Motor neuron (in vitro differentiated cells): ENCODE measurements around the gene PHGDH. TPM values are rescaled to one million over a fixed set of nuclear protein-coding genes. Genes with fewer than 3 reads are reported as not detected.

Experiments
- ATAC-seq, 8 experiments: fragments of 200-7000 bp; cut with Tn5 transposase; replicated peaks in 6 of 8; 2 replicates each; pipeline ENCODE4 v1.8.0; 2021; ENCODE audit warnings: mild to moderate bottlenecking in 8 of 8, moderate library complexity in 8 of 8
- H3K27ac ChIP-seq, 2 donors: fragments of 250-450 bp; sonication (Bioruptor Pico); 2 replicates each; pipeline ENCODE4 v1.9.0; 2021; ENCODE audit warnings: antibody characterized with exemption in 2 of 2, mild to moderate bottlenecking in 2 of 2, moderate library complexity in 1 of 2
- H3K4me1 ChIP-seq, 2 donors: fragments of 250-450 bp; sonication (Bioruptor Pico); replicated peaks in 1 of 2; 2 replicates each; pipeline ENCODE4 v1.6.1; 2021; ENCODE audit warnings: antibody characterized with exemption in 2 of 2, mild to moderate bottlenecking in 2 of 2, moderate library complexity in 1 of 2
- H3K4me3 ChIP-seq, 5 donors: fragments of 250-450 bp; sonication (Bioruptor Pico); 2 replicates each; pipeline ENCODE4 v1.9.0; 2021; ENCODE audit warnings: antibody characterized with exemption in 5 of 5, mild to moderate bottlenecking in 5 of 5, moderate library complexity in 4 of 5
- WGBS, 10 experiments: fragments of 450-650 bp; shearing (Covaris generic); methylation state at CpG; one replicate each; pipeline ENCODE4 v1.0.0; 2022; 5-methylcytosine and 5-hydroxymethylcytosine counted together
- in situ Hi-C, 9 experiments: fragments of 400-800 bp; cut with MboI; loops; one replicate each; pipeline ENCODE4 v1.15.0; 2021; ENCODE audit warnings: low sequenced_read_pairs in 9 of 9, low pct_unique_long_range_greater_than_20kb in 2 of 9; ENCODE audit not compliant: unreplicated experiment in 9 of 9
- total RNA-seq, 8 experiments: library from RNA; unstranded; fragments of 300-600 nt; gene quantifications; 2 replicates each; pipeline versions ENCODE4 v1.2.3 to v1.2.4, GENCODE V29; 2022

PHGDH gene
- total RNA-seq, 8 experiments from 2014 or later: 39.6 to 288 (median 175) TPM

DNA sequence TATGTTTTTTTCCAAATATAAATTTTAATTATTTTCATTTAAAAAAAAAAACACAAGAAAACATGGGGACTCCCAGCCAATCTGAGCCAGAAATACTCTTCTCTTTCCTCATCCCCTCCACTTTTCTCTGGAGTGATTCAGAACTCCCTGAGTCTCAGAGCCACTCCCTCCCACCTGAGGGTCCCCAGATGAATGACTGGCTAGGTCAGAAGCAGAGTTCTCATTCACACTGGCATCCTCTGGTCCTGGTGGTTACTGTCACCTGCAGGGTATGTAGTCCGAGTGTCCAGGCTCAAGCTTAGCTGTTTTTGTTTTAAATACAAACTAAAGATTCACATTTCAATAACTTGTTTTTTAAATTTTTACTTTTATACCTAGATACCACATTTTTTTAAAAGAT lies 50.7 kb downstream of the PHGDH start:
- Histone ChIP-seq H3K27ac (no peak overlapping the region), H3K4me1 (peaks cover 0 to 4% of the 10 kb centered on the region in 2 donors), H3K4me3 (no peak overlapping the region)
- in situ Hi-C loops: no loop called here
- ATAC-seq: no peak
- WGBS, 10 experiments: 20 to 100% (median 78%) methylated on average over 1 of the region's 1 CpG; no CpG with 5 or more reads in 2 of the 10 experiments

DNA sequence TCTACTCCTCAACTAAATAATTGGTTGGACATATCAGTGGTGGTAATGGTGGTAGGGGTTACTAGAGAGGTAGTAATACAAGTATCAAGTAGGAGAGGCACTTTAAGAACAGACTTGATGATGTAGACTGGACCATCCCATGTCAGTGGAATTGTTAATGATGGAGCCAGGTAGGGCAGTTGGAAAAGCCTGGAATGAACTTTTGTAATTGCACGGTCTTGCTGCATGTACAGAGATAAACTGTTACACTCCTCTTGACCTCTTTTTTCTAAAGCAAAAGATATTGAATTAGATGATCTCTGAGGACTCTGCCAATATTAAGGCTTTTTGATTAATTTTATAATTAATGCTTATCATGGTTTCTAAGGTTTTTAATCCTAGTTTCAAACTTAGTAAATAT lies 51.2 kb downstream of the PHGDH start:
- in situ Hi-C loops: no loop called here
- Histone ChIP-seq H3K4me1 (peaks cover 0 to 4% of the 10 kb centered on the region in 2 donors), H3K4me3 (no peak overlapping the region), H3K27ac (no peak overlapping the region)
- no peak for ATAC-seq
- WGBS, 10 experiments: 20 to 100% (median 65%) methylated on average over 1 of the region's 1 CpG; no CpG with 5 or more reads in 2 of the 10 experiments

DNA sequence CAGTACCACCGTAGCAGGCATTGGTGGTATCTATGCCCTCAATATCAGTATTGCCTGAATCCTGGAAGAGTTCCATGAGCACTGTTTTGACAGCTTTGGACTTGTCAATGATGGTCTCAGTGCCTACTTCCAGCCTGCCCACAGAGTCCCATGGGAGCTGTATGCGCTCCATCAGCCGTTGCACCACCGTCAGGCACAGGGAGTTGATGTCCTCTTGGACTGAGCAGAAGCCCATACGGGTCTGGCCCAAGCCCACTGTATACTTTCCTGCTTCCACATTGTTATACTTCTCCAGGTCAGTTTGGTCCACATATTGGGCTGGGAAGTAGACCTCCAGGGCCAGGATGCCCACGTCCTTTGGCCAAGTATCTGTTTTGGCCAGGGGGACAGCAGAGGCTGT lies 52.5 kb downstream of the PHGDH start:
- Histone ChIP-seq H3K4me3 (no peak overlapping the region), H3K4me1 (peaks cover 0 to 4% of the 10 kb centered on the region in 2 donors), H3K27ac (no peak overlapping the region)
- 40 to 100% (median 85%) methylated on average over 1 to 5 of the region's 6 CpGs; no CpG with 5 or more reads in 3 of the 10 experiments for WGBS, 10 experiments
- no peak for ATAC-seq
- in situ Hi-C loops: no loop called here

DNA sequence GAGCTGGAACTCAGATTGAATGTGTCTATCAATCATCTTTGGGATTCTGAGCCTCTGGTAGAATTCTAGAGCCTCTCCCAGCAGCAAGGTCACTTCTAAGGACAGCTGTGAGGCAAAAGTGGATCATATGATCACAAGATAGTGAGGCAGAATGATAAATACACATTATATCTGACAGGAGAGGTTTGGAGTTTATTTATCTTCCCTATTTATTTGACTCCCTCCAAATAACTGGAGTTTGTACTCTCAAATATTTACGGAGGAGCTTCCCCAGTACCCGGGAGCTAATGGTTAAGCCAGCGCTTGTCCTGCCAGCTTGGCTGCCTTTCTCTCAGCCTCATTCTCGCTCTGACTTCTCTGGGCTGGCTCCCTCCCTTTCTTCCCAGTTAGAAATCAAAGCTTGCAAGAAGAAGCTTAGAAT lies 54.6 kb downstream of the PHGDH start:
- ATAC-seq: peak in 2 of 8 experiments; percentile 26 to 77
- WGBS, 10 experiments: 10 to 100% (median 83%) methylated on average over 1 to 4 of the region's 4 CpGs; no CpG with 5 or more reads in 2 of the 10 experiments
- Histone ChIP-seq H3K4me1 (peaks cover 0 to 4% of the 10 kb centered on the region in 2 donors), H3K4me3 (no peak overlapping the region), H3K27ac (no peak overlapping the region)
- in situ Hi-C loops: no loop called here

DNA sequence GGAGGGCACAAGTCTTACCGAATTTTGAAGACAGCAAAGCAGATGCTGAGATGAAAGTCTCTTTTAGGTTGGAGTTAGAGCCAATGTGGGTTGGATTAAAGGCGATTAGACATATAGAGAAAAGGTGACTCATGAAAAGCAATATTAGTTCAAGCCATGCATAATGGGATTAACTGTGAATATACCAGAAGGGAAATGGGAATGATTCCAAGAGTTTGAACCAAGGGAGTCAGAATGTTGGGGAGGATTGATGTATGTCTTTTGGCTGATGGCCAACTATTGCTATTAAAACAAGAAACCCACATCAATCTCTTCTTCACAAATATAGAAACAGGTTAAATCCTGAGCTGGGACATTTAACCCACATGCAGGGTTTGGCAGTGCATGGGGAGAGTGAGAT lies 55.8 kb downstream of the PHGDH start:
- 8 to 80% (median 46%) methylated on average over 1 to 2 of the region's 2 CpGs for WGBS, 10 experiments
- ATAC-seq: no peak
- Histone ChIP-seq H3K27ac (no peak overlapping the region), H3K4me1 (peaks cover 0 to 4% of the 10 kb centered on the region in 2 donors), H3K4me3 (no peak overlapping the region)
- in situ Hi-C loops: no loop called here

DNA sequence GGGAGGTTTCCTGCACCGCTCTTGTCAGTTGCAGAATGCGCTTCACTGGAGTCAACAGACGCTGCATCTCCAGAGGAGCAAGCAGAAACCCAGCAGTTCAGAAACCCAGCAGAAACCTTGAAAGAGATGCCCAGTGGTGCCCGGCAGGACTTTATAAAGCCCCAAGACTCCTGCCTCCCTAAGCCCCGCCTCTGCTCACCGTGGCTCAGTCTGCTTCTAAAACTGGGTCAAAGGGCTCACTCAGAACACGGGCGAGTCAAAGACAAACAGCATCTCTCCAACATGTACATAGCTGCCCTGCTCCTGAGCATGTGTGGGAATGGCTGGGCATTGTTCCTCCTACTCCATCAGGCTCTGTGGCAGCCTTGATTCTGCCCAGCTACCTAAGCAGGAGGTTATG lies 57.0 kb downstream of the PHGDH start, which contains the start of gene HMGCS2:
Gene HMGCS2 (minus strand): TSS at position 128 of the 400 bp plus-strand sequence. CDS start 61 bp downstream, at position 67.
- Histone ChIP-seq H3K4me3 (no peak within 1 kb of the TSS), H3K27ac (no peak within 1 kb of the TSS), H3K4me1 (peaks cover 0 to 4% of the 10 kb centered on the region in 2 donors)
- in situ Hi-C loops: no loop called here
- ATAC-seq: peak in 1 of 8 experiments; percentile 55
- WGBS, 10 experiments: 57 to 86% (median 77%) methylated on average over 1 to 8 of the region's 8 CpGs; no CpG with 5 or more reads in 5 of the 10 experiments

DNA sequence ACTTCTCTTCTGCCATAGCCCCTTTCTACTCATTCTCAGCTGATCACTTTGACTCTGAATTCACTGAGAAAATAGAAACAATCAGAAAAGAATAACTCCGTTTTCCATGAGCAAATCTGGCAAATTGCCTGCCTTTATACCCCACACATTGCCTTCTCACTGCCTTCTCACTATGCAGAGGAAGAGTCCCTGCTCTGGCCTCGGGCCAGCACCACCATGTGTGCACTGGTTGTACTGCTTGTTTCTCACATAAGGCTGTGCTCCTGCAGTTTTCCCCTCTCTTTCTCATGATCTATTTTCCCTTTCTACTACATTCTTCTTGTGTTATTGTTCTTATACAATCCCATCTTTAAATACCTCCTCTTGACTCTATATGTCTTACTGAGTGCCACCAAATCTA lies 59.3 kb downstream of the PHGDH start:
- Histone ChIP-seq H3K4me1 (peaks cover 0 to 3% of the 10 kb centered on the region in 2 donors), H3K4me3 (no peak overlapping the region), H3K27ac (no peak overlapping the region)
- WGBS, 10 experiments: 0 to 67% (median 22%) methylated on average over 1 to 2 of the region's 2 CpGs; no CpG with 5 or more reads in 2 of the 10 experiments
- in situ Hi-C loops: no loop called here
- ATAC-seq: peak in 6 of 8 experiments; percentile 45 to 71 (median 58)

DNA sequence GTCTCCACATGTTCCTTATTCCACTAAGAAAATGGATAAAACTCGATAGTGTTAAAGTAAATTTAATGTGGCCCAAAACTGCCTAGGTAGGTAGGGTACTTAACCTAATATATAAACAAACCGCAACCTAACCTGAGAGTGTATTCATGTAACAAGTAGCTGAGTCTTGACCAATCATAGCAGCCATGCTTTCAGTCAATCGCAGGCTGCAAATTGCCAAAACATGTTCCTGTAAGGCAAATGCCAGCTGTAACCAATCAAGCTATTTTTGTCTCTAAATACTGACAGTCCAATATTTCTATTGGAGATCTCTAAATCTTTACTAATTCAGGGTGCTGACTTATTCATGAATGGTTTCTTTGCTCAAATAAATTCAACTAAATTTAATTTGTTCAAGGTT lies 60.0 kb downstream of the PHGDH start:
- H3K4me3 ChIP-seq: no peak overlapping the region
- in situ Hi-C loops: no loop called here
- 21 to 100% (median 90%) methylated on average over 1 to 3 of the region's 3 CpGs for WGBS, 10 experiments
- no peak for ATAC-seq
- H3K4me1 ChIP-seq: no peaks in the 10 kb centered on the region
- no peak overlapping the region for H3K27ac ChIP-seq

DNA sequence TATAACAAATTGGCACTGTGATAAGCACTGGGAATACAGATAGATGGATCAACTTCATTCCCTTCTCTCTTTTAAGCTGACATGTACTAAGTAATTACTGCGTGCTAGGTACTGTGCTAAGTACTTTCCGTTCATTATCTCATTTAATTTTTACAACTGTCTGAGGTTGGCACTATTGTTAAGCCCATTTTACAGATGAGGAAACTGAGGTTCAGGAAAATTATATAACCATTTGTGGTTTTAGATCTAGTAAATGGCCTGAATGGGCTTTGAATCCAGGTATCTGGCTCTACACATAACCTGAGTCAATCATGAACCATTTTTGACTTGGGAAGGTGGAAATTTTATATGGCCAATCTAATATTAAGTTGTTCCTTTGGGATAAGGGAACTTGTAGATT lies 60.6 kb downstream of the PHGDH start:
- no peak overlapping the region for H3K27ac ChIP-seq
- no peaks in the 10 kb centered on the region for H3K4me1 ChIP-seq
- WGBS, 10 experiments: 60 to 100% (median 91%) methylated on average over 2 of the region's 2 CpGs
- H3K4me3 ChIP-seq: no peak overlapping the region
- in situ Hi-C loops: no loop called here
- no peak for ATAC-seq

DNA sequence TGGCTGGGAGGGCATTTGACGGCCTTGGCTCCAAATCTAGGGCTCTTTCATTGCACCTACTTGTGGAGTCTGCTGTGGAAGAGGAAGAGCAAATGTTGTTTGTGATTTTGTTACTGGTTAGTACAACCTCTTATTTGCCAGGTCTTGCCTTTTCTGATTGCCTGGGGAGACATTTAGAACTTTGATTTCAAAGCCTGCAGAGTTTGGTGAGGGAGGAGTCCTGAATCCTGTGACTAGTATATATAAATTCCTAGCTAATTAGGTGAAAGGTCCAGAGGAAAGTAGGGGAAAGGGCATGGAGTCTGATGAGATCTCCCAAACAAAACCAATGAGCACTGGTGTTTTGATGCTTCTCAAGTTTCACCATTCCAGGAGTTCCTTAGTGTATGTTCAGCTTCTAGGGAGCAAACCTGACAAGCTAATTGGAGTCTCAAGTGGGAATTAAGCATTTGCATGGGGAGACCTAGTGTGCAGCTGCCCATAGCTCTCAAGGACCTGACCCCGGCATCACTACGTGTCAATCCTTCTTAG lies 62.0 kb downstream of the PHGDH start:
- Histone ChIP-seq H3K4me3 (no peak overlapping the region), H3K27ac (no peak overlapping the region), H3K4me1 (no peaks in the 10 kb centered on the region)
- WGBS, 10 experiments: 61 to 100% (median 85%) methylated on average over 1 to 3 of the region's 3 CpGs; no CpG with 5 or more reads in 1 of the 10 experiments
- no peak for ATAC-seq
- in situ Hi-C loops: no loop called here

DNA sequence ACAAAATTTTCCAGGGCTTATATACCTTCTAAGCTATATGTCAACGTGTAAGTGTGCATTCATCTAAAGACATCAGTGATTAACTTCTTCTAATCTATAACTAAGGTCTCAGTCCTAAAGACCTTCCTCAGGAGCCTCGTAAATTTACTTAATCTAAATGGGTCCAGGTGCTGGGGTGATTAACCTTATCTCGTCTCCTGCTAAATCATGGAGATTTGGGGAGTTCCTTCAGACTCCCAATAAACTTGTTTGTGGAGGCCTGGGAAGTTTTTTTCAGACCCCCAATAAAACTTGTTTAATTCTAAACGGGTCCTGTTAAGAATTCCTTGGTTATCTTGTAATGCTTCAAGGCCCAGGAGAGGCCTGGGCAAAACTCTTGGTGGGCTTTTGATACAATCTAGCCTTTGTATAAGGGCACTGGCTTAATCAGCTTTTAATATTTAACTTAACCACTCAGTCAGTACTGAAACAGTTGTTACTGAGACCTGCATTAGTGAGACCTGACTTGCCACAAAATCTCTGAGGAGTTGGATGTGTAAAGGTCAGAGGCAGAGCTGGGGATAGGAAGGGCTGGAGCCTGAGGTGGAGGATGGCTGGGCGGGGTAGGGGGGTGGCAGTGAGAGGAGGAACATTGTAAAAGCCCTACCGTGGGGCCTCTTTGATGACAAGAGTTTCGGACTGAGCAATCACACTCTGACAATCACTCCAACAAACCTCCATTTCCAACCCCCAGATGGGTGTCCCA lies 63.2 kb downstream of the PHGDH start:
- ATAC-seq: no peak
- H3K4me3 ChIP-seq: no peak overlapping the region
- no peaks in the 10 kb centered on the region for H3K4me1 ChIP-seq
- no peak overlapping the region for H3K27ac ChIP-seq
- in situ Hi-C loops: no loop called here
- WGBS, 10 experiments: 40 to 85% (median 67%) methylated on average over 1 to 7 of the region's 7 CpGs

DNA sequence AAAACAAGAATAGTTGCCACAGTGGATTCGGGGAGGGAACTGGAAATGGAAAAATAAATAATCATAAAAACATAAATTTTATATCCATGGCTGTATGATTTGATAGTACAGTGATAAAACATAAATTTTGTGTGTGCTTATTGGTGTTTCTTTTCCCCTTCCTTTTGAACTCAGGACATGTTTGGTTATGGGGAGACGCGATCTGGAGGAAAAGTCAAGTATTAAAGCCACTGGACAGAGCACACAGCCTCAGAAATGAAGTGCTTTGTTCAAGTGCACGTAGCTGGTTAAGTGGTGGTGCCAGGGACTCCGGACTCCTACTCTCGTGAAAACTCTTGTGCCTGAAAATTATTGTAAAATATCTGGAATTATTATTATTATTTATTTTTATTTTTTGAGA lies 66.6 kb downstream of the PHGDH start:
- ATAC-seq: no peak
- no peak overlapping the region for H3K4me3 ChIP-seq
- WGBS, 10 experiments: 78 to 100% (median 92%) methylated on average over 2 to 6 of the region's 6 CpGs
- H3K27ac ChIP-seq: no peak overlapping the region
- in situ Hi-C loops: no loop called here
- H3K4me1 ChIP-seq: peaks cover 0 to 8% of the 10 kb centered on the region in 2 donors

DNA sequence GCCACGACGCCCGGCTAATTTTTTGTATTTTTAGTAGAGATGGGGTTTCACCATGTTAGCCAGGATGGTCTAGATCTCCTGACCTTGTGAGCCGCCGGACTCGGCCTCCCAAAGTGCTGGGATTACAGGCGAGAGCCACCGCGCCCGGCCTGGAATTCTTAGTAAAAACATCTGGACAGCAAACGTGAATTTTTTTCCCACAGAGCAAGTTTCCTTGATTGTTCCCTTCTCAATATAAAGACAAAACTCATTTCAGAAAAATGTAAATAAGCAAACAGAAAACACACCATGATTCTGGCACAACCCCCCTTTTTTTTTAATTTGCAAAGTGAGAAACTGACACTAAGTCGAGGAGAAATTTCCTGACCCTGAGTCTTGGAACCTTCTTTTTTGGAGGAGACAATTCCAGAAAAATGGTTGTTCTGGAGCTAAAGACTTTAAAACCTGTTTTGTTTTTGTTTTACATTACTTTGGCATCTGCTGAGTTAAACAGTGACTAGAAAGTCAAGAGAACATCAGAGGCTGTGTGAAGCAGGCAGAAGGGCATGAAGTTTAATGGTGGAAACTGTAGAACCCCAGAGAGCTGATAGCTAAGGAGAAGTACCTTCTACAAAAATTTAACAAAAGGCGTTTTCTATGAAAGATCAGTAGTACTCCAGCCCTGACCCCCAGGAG lies 67.3 kb downstream of the PHGDH start:
- ATAC-seq: no peak
- Histone ChIP-seq H3K4me3 (no peak overlapping the region), H3K27ac (no peak overlapping the region), H3K4me1 (peaks cover 0 to 8% of the 10 kb centered on the region in 2 donors)
- WGBS, 10 experiments: 27 to 91% (median 79%) methylated on average over 2 to 13 of the region's 13 CpGs; no CpG with 5 or more reads in 1 of the 10 experiments
- in situ Hi-C loops: no loop called here
